HFFc6 (cell line): ENCODE measurements around the gene IFNL1. TPM values are rescaled to one million over a fixed set of nuclear protein-coding genes. Genes with fewer than 3 reads are reported as not detected.
A peak's percentile ranks its signal among the peaks of the same experiment; 100 is the strongest.

Experiments
- DNase-seq: peaks from one replicate; pipeline ENCODE4 v3.0.0-alpha.2; 2018
- H3K27ac Mint-ChIP-seq: 2 replicates; pipeline ENCODE4 v1.8.0; 2020; ENCODE audit warnings: mild to moderate bottlenecking, mixed read lengths
- H3K27me3 Mint-ChIP-seq: 2 replicates; pipeline ENCODE4 v1.8.0; 2021; ENCODE audit warnings: mild to moderate bottlenecking, moderate library complexity, mixed read lengths; ENCODE audit not compliant: insufficient read depth
- H3K36me3 Mint-ChIP-seq: 2 replicates; pipeline ENCODE4 v1.8.0; 2021; ENCODE audit warnings: low read depth, mixed read lengths
- H3K4me1 Mint-ChIP-seq: 2 replicates; pipeline ENCODE4 v1.8.0; 2020; ENCODE audit warnings: low read depth, mixed read lengths
- H3K4me3 Mint-ChIP-seq: 2 replicates; pipeline ENCODE4 v1.8.0; 2020; ENCODE audit warnings: mild to moderate bottlenecking, moderate library complexity, mixed read lengths
- H3K9me3 Mint-ChIP-seq: 2 replicates; pipeline ENCODE4 v1.8.0; 2020; ENCODE audit warnings: mild to moderate bottlenecking, mixed read lengths
- CTCF ChIP-seq: fragments of 200-600 bp; sonication (generic); IDR thresholded peaks from 2 replicates; pipeline ENCODE4 v1.5.0; 2021; ENCODE audit warnings: antibody characterized with exemption, mild to moderate bottlenecking
- total RNA-seq, 6 experiments: library from RNA; stranded (reverse); fragmentation: NEBNext Ultra II Directional; extraction: Animal tissue kit (Norgen Biotek cat#: 25700); gene quantifications; 2 replicates in 1 of 6; 3 replicates in 5 of 6; pipeline ENCODE4 v1.2.3, GENCODE V29; 2021

Gene IFNL1
- total RNA-seq, 6 experiments from 2014 or later, result not detected

DNA sequence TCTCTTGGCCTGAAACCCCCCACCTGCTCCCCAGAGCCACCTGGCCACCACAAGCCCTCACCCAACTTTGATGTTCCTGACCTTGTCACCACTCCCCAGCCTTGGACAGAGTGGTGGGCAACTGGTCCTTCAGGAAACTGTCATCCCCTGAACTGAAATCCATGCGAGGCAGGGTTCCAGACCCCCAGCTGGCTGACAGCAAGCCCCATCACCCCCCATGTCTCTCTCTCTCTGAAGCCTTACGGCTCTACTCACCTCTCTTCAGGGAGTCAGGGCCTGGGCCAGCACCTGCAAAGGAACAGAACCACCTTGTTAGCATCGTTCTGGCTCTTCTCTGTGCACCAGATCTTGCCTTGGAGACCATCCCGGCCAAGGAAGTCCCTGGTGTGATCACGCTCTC lies 21.9 kb downstream of the IFNL1 start:
- H3K27me3 Mint-ChIP-seq, result peaks cover 37% of the 10 kb centered on the region
- H3K9me3 Mint-ChIP-seq, result no peaks in the 10 kb centered on the region
- H3K4me3 Mint-ChIP-seq, result no peak overlapping the region
- H3K36me3 Mint-ChIP-seq, result no peaks in the 10 kb centered on the region
- no peak for DNase-seq
- no peaks in the 10 kb centered on the region for H3K4me1 Mint-ChIP-seq
- TF ChIP-seq CTCF, result no peak
- H3K27ac Mint-ChIP-seq, result no peak overlapping the region

- Mint-ChIP-seq H3K9me3 (no peaks in the 10 kb centered on the region), H3K27me3 (peaks cover 37% of the 10 kb centered on the region), H3K4me1 (no peaks in the 10 kb centered on the region), H3K36me3 (no peaks in the 10 kb centered on the region), H3K27ac (no peak overlapping the region), H3K4me3 (no peak overlapping the region)
- no peak for DNase-seq
- TF ChIP-seq CTCF, result no peak
Measured at GRCh38 chr19:39318690-39319089, 22.5 kb downstream of the IFNL1 start.

DNA sequence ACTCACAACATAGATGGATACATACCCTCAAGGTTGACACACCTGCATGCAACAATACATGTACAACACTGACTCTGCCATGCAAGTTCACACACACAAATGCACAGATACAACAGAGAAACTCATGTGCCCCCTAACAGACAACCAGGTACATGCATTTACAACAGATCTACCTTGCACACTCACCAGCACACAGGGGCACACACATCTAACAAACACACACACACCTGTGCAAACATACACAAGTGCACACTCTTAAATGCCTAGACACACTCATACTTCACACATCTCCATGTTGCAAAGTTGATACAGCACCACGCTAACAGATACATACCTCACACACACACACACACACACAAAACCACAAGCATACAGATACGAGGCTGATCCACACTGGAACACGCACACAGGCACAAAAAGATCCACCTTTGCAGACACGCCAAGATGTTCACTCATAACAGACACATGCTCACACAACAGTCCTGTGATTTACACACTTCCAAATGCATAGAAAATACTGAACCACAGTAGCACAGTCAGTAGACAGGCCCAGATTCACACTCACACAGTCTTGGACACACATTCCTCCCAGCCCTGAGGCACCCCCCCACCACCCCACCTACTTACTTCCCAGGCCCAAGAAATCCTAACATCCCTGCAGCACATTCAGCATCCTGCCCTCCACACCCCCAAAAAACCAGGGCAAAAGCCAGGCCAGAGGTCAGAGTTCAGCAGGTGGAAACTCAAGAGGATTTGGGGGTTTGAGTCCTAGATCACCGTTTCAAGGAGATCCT lies 23.1 kb downstream of the IFNL1 start:
- Mint-ChIP-seq H3K9me3 (no peaks in the 10 kb centered on the region), H3K27ac (no peak overlapping the region), H3K36me3 (no peaks in the 10 kb centered on the region), H3K4me1 (no peaks in the 10 kb centered on the region), H3K27me3 (peaks cover 41% of the 10 kb centered on the region), H3K4me3 (peak overlapping the region; percentile 6; the same call in 1 of the 2 replicates)
- no peak for DNase-seq
- no peak for TF ChIP-seq CTCF

DNA sequence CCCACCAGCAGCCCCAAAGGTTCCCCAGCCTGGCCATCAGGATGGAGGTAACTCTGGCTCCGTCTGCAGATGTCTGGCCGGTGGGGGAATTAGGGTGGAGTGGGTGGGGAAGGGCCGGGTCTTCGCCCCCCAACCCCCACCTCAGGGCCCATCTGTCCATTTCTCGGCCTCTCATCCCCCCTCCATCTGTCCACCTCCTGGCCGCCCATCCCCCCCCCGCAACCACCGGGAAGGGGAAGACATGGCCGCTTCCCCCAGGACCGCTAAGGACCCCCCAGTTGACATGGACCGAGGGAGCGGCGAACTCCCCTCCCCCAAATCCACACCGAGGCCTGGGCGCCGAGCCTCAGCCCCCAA lies 23.7 kb downstream of the IFNL1 start:
- DNase-seq, result no peak
- no peak for TF ChIP-seq CTCF

GRCh38 chr19:39321117-39321831 lies 25.1 kb downstream of the IFNL1 start:
- peaks cover 45% of the 10 kb centered on the region for H3K27me3 Mint-ChIP-seq
- H3K36me3 Mint-ChIP-seq, result no peaks in the 10 kb centered on the region
- H3K4me1 Mint-ChIP-seq, result no peaks in the 10 kb centered on the region
- H3K27ac Mint-ChIP-seq, result no peak overlapping the region
- DNase-seq, result no peak
- TF ChIP-seq CTCF, result no peak
- H3K9me3 Mint-ChIP-seq, result no peaks in the 10 kb centered on the region
- H3K4me3 Mint-ChIP-seq, result peak overlapping the region; percentile 55

More for the DNA sequence above, 23.7 kb downstream of the IFNL1 start:
- Mint-ChIP-seq H3K9me3 (no peaks in the 10 kb centered on the region), H3K4me3 (peak overlapping the region; percentile 49; the same call in 1 of the 2 replicates), H3K27me3 (peaks cover 41% of the 10 kb centered on the region), H3K27ac (no peak overlapping the region), H3K4me1 (no peaks in the 10 kb centered on the region), H3K36me3 (no peaks in the 10 kb centered on the region)
